HFFc6 (cell line): Measurements from ENCODE around the gene CBX1. TPM values are rescaled to one million over a fixed set of nuclear protein-coding genes. Genes with fewer than 3 reads are reported as not detected.
A peak's percentile ranks its signal among the peaks of the same experiment; 100 is the strongest.

Experiments
- DNase-seq: peaks from one replicate; pipeline ENCODE4 v3.0.0-alpha.2; 2018
- H3K27ac Mint-ChIP-seq: 2 replicates; pipeline ENCODE4 v1.8.0; 2020; ENCODE audit warnings: mild to moderate bottlenecking, mixed read lengths
- H3K27me3 Mint-ChIP-seq: 2 replicates; pipeline ENCODE4 v1.8.0; 2021; ENCODE audit warnings: mild to moderate bottlenecking, moderate library complexity, mixed read lengths; ENCODE audit not compliant: insufficient read depth
- H3K36me3 Mint-ChIP-seq: 2 replicates; pipeline ENCODE4 v1.8.0; 2021; ENCODE audit warnings: low read depth, mixed read lengths
- H3K4me1 Mint-ChIP-seq: 2 replicates; pipeline ENCODE4 v1.8.0; 2020; ENCODE audit warnings: low read depth, mixed read lengths
- H3K4me3 Mint-ChIP-seq: 2 replicates; pipeline ENCODE4 v1.8.0; 2020; ENCODE audit warnings: mild to moderate bottlenecking, moderate library complexity, mixed read lengths
- H3K9me3 Mint-ChIP-seq: 2 replicates; pipeline ENCODE4 v1.8.0; 2020; ENCODE audit warnings: mild to moderate bottlenecking, mixed read lengths
- CTCF ChIP-seq: fragments of 200-600 bp; sonication (generic); IDR thresholded peaks from 2 replicates; pipeline ENCODE4 v1.5.0; 2021; ENCODE audit warnings: antibody characterized with exemption, mild to moderate bottlenecking
- long read RNA-seq: library from polyadenylated mRNA; unstranded; transcript quantifications from one replicate; pipeline ENCODE4 v2.0.0, GENCODE V29; 2019
- total RNA-seq, 6 experiments: library from RNA; stranded (reverse); fragmentation: NEBNext Ultra II Directional; extraction: Animal tissue kit (Norgen Biotek cat#: 25700); gene quantifications; 2 replicates in 1 of 6; 3 replicates in 5 of 6; pipeline ENCODE4 v1.2.3, GENCODE V29; 2021

Gene CBX1
- total RNA-seq, result 10 to 100 TPM; 62.2 to 82.1 (median 74.0) TPM
- long read RNA-seq, partial matches to known transcripts, result 19 of 24 reads
- long read RNA-seq, other reads (novel, unspliced or antisense), result 1 of 24 reads

DNA sequence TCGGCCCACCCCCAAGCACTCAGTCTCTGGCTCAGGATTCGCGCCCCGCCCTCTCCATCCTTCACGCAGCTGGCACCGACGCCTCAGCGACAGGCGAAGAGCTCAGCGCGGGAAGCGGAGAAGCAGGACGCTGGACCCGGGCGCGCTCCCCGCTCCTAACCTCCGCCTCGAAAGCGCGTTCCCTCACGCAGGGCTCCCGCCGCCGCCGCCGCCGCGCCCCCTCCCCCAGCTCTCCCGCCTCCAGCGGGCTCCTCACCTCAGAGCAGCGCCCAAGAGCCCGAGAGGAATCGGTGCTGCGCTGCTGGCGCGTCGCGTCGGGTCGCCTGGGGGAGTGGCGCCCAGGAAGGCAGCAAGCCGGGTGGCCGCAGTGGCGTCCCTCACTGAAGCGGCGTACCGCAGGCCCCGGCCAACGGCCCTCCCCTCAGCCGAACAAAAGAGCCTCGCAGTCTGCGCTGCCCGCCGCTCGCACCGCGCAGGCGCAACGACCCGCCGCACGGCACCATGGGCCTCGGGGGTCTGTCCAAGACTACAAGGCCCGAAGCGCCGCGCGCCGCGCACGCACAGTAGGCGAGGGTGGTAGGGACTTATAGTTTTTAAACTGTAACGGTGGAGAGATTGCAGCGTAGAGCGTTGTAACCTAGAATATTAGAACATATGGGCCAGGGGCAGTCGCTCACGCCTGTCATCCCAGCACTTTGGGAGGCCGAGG lies at the start of gene CBX1:
CBX1 (minus strand) TSS at position 467 of the 709 bp plus-strand sequence. CDS start 24,474 bp downstream, outside the sequence.
- peaks cover 8% of the 10 kb centered on the region for H3K9me3 Mint-ChIP-seq
- peaks cover 5% of the 10 kb centered on the region for H3K36me3 Mint-ChIP-seq
- H3K4me1 Mint-ChIP-seq, result peaks cover 18% of the 10 kb centered on the region

GRCh38 chr17:48150597-48151001 lies 49.3 kb upstream of the CBX1 start:
- Mint-ChIP-seq H3K9me3 (no peaks in the 10 kb centered on the region), H3K27me3 (peaks cover 39% of the 10 kb centered on the region), H3K4me1 (no peaks in the 10 kb centered on the region), H3K4me3 (no peak overlapping the region), H3K27ac (no peak overlapping the region), H3K36me3 (no peaks in the 10 kb centered on the region)
- no peak for TF ChIP-seq CTCF
- DNase-seq, result no peak

More for the DNA sequence above, at the start of gene CBX1:
- peak within 1 kb of the TSS; percentile 83 for H3K27ac Mint-ChIP-seq
- peak; percentile 89 for DNase-seq
- no peaks in the 10 kb centered on the region; the same call in 1 of the 2 replicates for H3K27me3 Mint-ChIP-seq
- no peak for TF ChIP-seq CTCF
- H3K4me3 Mint-ChIP-seq, result peak within 1 kb of the TSS; percentile 88

DNA sequence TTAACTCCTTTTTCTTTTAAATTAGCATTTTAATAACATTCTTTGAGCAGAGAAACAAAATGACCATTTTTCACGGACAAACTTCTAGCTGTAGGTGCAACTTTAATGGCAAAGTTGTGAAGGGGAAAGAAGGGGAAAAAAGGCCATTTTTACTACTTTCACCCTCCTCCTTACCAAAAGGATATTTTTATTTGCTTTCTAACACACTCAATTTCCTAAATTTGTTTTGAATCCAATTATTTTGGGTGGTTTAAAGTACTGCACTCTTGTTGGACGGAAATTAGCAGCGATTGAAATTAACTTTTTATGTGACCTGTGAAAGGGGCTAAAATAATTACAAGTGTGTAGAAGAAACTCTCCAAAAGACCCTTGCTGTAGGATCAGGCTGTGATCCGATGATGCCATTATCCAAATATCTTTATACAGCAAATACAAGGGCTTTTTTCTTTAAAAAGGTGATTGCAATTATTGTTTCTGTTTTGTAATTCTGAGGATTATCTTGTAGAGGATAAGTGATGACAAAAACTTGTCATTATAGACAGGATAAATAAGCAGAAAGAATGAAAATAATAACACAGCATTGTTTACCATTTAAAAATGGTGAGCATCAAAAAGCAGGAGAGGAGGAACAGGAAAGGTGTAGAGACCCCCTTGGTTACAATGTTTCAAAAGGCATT lies 48.6 kb upstream of the CBX1 start:
- H3K9me3 Mint-ChIP-seq, result no peaks in the 10 kb centered on the region
- H3K4me3 Mint-ChIP-seq, result no peak overlapping the region
- peaks cover 44% of the 10 kb centered on the region for H3K27me3 Mint-ChIP-seq
- H3K27ac Mint-ChIP-seq, result no peak overlapping the region
- H3K4me1 Mint-ChIP-seq, result no peaks in the 10 kb centered on the region
- no peak for TF ChIP-seq CTCF
- DNase-seq, result no peak
- H3K36me3 Mint-ChIP-seq, result no peaks in the 10 kb centered on the region

DNA sequence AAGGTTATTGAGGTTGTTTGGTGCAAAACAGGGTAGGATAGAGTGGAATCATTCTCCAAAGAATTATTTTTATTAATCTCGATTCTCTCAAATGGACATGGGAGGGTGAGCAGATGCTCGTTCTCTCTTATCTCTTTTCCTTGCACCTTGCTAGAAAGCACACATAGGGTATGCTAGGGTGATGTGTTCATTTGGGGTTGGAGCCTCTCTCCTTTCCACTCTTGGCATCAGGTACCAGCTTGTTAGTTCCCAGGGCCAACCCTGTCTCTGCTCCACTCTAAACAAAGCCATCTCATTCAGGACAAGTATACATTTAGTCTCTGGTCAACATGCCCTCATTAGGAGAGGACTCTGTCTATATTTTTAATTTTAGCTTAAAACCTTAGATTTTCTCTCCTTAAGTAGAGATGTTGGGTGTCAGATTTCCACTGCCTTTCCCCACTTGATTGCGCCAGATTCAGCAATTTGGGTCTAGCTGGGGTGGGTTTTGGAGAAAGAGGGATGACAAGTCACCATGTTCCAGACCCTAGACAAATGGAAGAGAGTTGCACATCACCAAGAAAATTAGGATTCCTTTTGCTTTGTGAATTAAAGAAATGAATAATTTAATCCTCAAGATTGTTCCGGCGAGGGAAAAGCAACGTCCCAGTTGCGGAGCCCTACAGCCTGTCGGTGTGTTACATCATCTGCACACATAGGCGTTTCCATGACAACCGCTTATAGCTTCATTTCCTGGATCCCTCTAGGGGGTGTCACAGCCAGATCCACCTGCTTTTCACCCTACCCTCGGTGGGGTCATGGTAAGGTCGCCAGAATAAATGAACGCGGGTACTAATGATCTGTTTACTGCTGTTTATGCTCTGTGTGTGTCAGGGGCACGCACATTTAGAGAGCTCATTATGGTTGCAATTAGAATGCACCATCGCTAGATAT lies 47.8 kb upstream of the CBX1 start:
- no peaks in the 10 kb centered on the region for H3K36me3 Mint-ChIP-seq
- H3K27me3 Mint-ChIP-seq, result peaks cover 46% of the 10 kb centered on the region
- H3K9me3 Mint-ChIP-seq, result no peaks in the 10 kb centered on the region
- H3K27ac Mint-ChIP-seq, result no peak overlapping the region
- no peak overlapping the region for H3K4me3 Mint-ChIP-seq
- no peak for TF ChIP-seq CTCF
- no peak for DNase-seq
- H3K4me1 Mint-ChIP-seq, result no peaks in the 10 kb centered on the region
